Measurements from ENCODE around the gene OR6Q1.

Gene OR6Q1

GRCh38 chr11:58028687-58029411 is 1.9 kb upstream of the OR6Q1 start:
- H3K36me3 ChIP-seq (ENCODE audit: insufficient read depth, low read length) = no peaks in the 10 kb centered on the region
- H3K9ac ChIP-seq (ENCODE audit: low read depth, low read length) = no peak overlapping the region
- H3K4me1 ChIP-seq (ENCODE audit: insufficient read depth, low read length) = no peaks in the 10 kb centered on the region
- H3K9me3 ChIP-seq (ENCODE audit: control insufficient read depth, insufficient read depth, low read length) = no peaks in the 10 kb centered on the region

- no peak overlapping the region for H3K9ac ChIP-seq (ENCODE audit: low read depth, low read length)
- no peaks in the 10 kb centered on the region for H3K36me3 ChIP-seq (ENCODE audit: insufficient read depth, low read length)
- no peaks in the 10 kb centered on the region for H3K9me3 ChIP-seq (ENCODE audit: control insufficient read depth, insufficient read depth, low read length)
- H3K4me1 ChIP-seq (ENCODE audit: insufficient read depth, low read length) = no peaks in the 10 kb centered on the region
These were observed 3.7 kb downstream of the OR6Q1 start for GRCh38 chr11:58034471-58034870.

- Histone ChIP-seq H3K36me3 (ENCODE audit: insufficient read depth, low read length) (no peaks in the 10 kb centered on the region), H3K9me3 (ENCODE audit: control insufficient read depth, insufficient read depth, low read length) (no peaks in the 10 kb centered on the region), H3K4me1 (ENCODE audit: insufficient read depth, low read length) (no peaks in the 10 kb centered on the region), H3K9ac (ENCODE audit: low read depth, low read length) (no peak overlapping the region)
These were observed 8.8 kb downstream of the OR6Q1 start for GRCh38 chr11:58039589-58039988.

- Histone ChIP-seq H3K9me3 (ENCODE audit: control insufficient read depth, insufficient read depth, low read length) (no peaks in the 10 kb centered on the region), H3K4me1 (ENCODE audit: insufficient read depth, low read length) (no peaks in the 10 kb centered on the region), H3K9ac (ENCODE audit: low read depth, low read length) (no peak overlapping the region), H3K36me3 (ENCODE audit: insufficient read depth, low read length) (no peaks in the 10 kb centered on the region)
These were observed 12.6 kb downstream of the OR6Q1 start for GRCh38 chr11:58043379-58043778.

GRCh38 chr11:58046231-58046630 is 15.5 kb downstream of the OR6Q1 start:
- no peaks in the 10 kb centered on the region for H3K36me3 ChIP-seq (ENCODE audit: insufficient read depth, low read length)
- H3K9ac ChIP-seq (ENCODE audit: low read depth, low read length) = no peak overlapping the region
- no peaks in the 10 kb centered on the region for H3K9me3 ChIP-seq (ENCODE audit: control insufficient read depth, insufficient read depth, low read length)
- no peaks in the 10 kb centered on the region for H3K4me1 ChIP-seq (ENCODE audit: insufficient read depth, low read length)

- Histone ChIP-seq H3K9me3 (ENCODE audit: control insufficient read depth, insufficient read depth, low read length) (no peaks in the 10 kb centered on the region), H3K4me1 (ENCODE audit: insufficient read depth, low read length) (no peaks in the 10 kb centered on the region), H3K9ac (ENCODE audit: low read depth, low read length) (no peak overlapping the region), H3K36me3 (ENCODE audit: insufficient read depth, low read length) (no peaks in the 10 kb centered on the region)
These were observed 17.1 kb downstream of the OR6Q1 start for GRCh38 chr11:58047818-58048217.

- no peaks in the 10 kb centered on the region for H3K36me3 ChIP-seq (ENCODE audit: insufficient read depth, low read length)
- peaks cover 23% of the 10 kb centered on the region for H3K4me1 ChIP-seq (ENCODE audit: insufficient read depth, low read length)
- H3K9ac ChIP-seq (ENCODE audit: low read depth, low read length) = no peak overlapping the region
- no peaks in the 10 kb centered on the region for H3K9me3 ChIP-seq (ENCODE audit: control insufficient read depth, insufficient read depth, low read length)
These were observed 25.2 kb downstream of the OR6Q1 start for GRCh38 chr11:58055806-58056401.

- Histone ChIP-seq H3K9ac (ENCODE audit: low read depth, low read length) (no peak overlapping the region), H3K36me3 (ENCODE audit: insufficient read depth, low read length) (no peaks in the 10 kb centered on the region), H3K9me3 (ENCODE audit: control insufficient read depth, insufficient read depth, low read length) (no peaks in the 10 kb centered on the region), H3K4me1 (ENCODE audit: insufficient read depth, low read length) (peaks cover 36% of the 10 kb centered on the region)
These were observed 26.7 kb downstream of the OR6Q1 start for GRCh38 chr11:58057481-58057880.

GRCh38 chr11:58058276-58059006 is 27.7 kb downstream of the OR6Q1 start:
- H3K9ac ChIP-seq (ENCODE audit: low read depth, low read length) = no peak overlapping the region
- peaks cover 36% of the 10 kb centered on the region for H3K4me1 ChIP-seq (ENCODE audit: insufficient read depth, low read length)
- H3K9me3 ChIP-seq (ENCODE audit: control insufficient read depth, insufficient read depth, low read length) = no peaks in the 10 kb centered on the region
- no peaks in the 10 kb centered on the region for H3K36me3 ChIP-seq (ENCODE audit: insufficient read depth, low read length)

- no peaks in the 10 kb centered on the region for H3K9me3 ChIP-seq (ENCODE audit: control insufficient read depth, insufficient read depth, low read length)
- no peaks in the 10 kb centered on the region for H3K36me3 ChIP-seq (ENCODE audit: insufficient read depth, low read length)
- no peak overlapping the region for H3K9ac ChIP-seq (ENCODE audit: low read depth, low read length)
- peaks cover 37% of the 10 kb centered on the region for H3K4me1 ChIP-seq (ENCODE audit: insufficient read depth, low read length)
These were observed 28.2 kb downstream of the OR6Q1 start for GRCh38 chr11:58059007-58059350.

- Histone ChIP-seq H3K4me1 (ENCODE audit: insufficient read depth, low read length) (peaks cover 44% of the 10 kb centered on the region), H3K9me3 (ENCODE audit: control insufficient read depth, insufficient read depth, low read length) (no peaks in the 10 kb centered on the region), H3K9ac (ENCODE audit: low read depth, low read length) (no peak overlapping the region), H3K36me3 (ENCODE audit: insufficient read depth, low read length) (no peaks in the 10 kb centered on the region)
These were observed 29.8 kb downstream of the OR6Q1 start for GRCh38 chr11:58060535-58060934.

- Histone ChIP-seq H3K9me3 (ENCODE audit: control insufficient read depth, insufficient read depth, low read length) (no peaks in the 10 kb centered on the region), H3K4me1 (ENCODE audit: insufficient read depth, low read length) (peaks cover 44% of the 10 kb centered on the region)
These were observed 30.4 kb downstream of the OR6Q1 start for GRCh38 chr11:58060939-58061672.

GRCh38 chr11:58061813-58062212 is 31.1 kb downstream of the OR6Q1 start:
- H3K4me1 ChIP-seq (ENCODE audit: insufficient read depth, low read length) = peaks cover 44% of the 10 kb centered on the region
- H3K9me3 ChIP-seq (ENCODE audit: control insufficient read depth, insufficient read depth, low read length) = no peaks in the 10 kb centered on the region
- H3K36me3 ChIP-seq (ENCODE audit: insufficient read depth, low read length) = no peaks in the 10 kb centered on the region
- H3K9ac ChIP-seq (ENCODE audit: low read depth, low read length) = no peak overlapping the region

More at GRCh38 chr11:58060939-58061672, 30.4 kb downstream of the OR6Q1 start:
- Histone ChIP-seq H3K9ac (ENCODE audit: low read depth, low read length) (no peak overlapping the region), H3K36me3 (ENCODE audit: insufficient read depth, low read length) (no peaks in the 10 kb centered on the region)

GRCh38 chr11:58067685-58068084 is 36.9 kb downstream of the OR6Q1 start:
- Histone ChIP-seq H3K9ac (ENCODE audit: low read depth, low read length) (no peak overlapping the region), H3K36me3 (ENCODE audit: insufficient read depth, low read length) (no peaks in the 10 kb centered on the region), H3K9me3 (ENCODE audit: control insufficient read depth, insufficient read depth, low read length) (no peaks in the 10 kb centered on the region), H3K4me1 (ENCODE audit: insufficient read depth, low read length) (peaks cover 8% of the 10 kb centered on the region; the same call in 1 of the 2 replicates)

All from ES-I3 (cell line).